Measurements from ENCODE around the gene CEP112. TPM values are rescaled to one million over a fixed set of nuclear protein-coding genes. Genes with fewer than 3 reads are reported as not detected.

Gene CEP112
- total and polyA plus RNA-seq, 8 donors = 8.4 to 11.4 (median 9.8) TPM

DNA sequence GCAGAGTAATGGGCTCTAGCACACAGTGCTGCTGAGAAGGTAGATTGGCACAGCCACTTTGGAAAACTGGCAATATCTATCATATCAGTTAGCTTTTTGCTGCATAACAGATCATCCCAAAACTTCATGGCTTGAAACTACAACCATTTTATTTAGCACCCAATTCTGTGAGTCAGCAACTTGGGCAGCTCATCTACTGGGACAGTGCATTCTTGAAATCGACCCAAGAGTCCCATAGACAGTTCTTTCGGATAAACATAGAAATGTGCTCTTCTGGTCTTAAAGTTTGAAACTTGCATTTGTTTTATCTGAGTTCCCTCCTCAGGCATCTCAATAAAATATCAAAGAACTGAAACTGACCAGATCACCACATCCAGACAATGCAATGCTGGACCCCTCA is 76.7 kb downstream of the CEP112 start:
- intact Hi-C loops (cut with DNase I) = no loop called here
- H3K27me3 ChIP-seq = no peaks in the 10 kb centered on the region
- no peaks in the 10 kb centered on the region for H3K4me1 ChIP-seq
- no peak overlapping the region for H3K27ac ChIP-seq
- FAIRE-seq = no peak
- no peak for ATAC-seq
- TF ChIP-seq, protein P1, sequence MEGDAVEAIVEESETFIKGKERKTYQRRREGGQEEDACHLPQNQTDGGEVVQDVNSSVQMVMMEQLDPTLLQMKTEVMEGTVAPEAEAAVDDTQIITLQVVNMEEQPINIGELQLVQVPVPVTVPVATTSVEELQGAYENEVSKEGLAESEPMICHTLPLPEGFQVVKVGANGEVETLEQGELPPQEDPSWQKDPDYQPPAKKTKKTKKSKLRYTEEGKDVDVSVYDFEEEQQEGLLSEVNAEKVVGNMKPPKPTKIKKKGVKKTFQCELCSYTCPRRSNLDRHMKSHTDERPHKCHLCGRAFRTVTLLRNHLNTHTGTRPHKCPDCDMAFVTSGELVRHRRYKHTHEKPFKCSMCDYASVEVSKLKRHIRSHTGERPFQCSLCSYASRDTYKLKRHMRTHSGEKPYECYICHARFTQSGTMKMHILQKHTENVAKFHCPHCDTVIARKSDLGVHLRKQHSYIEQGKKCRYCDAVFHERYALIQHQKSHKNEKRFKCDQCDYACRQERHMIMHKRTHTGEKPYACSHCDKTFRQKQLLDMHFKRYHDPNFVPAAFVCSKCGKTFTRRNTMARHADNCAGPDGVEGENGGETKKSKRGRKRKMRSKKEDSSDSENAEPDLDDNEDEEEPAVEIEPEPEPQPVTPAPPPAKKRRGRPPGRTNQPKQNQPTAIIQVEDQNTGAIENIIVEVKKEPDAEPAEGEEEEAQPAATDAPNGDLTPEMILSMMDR (IDR thresholded peaks at IDR 0.05) = no peak
- no peaks in the 10 kb centered on the region for H3K36me3 ChIP-seq
- 89 to 92% methylated on average over 2 of the region's 2 CpGs for WGBS, 2 donors
- H3K4me3 ChIP-seq = no peak overlapping the region
- no peak for DNase-seq
- H3K9me3 ChIP-seq = no peaks in the 10 kb centered on the region

DNA sequence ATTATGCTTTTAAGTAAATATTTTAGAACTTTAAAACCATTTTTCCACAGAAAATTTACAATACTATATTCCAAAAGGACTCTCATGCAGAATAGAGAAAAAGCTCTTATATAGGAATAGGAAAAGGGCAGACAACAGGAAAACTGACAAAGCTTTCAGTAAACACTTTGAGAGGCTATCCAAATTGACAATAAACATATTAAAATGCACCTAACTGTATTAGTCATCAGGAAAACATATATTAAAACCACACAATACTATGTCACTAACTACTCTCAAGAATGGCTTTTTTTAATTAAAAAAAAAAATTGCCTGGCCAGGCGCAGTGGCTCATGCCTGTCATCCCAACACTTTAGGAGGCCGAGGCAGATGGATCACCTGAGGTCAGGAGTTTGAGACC is 77.3 kb downstream of the CEP112 start:
- WGBS, 2 donors = 98 to 99% methylated on average over 2 of the region's 2 CpGs
- ATAC-seq = no peak
- H3K36me3 ChIP-seq = no peaks in the 10 kb centered on the region
- FAIRE-seq = no peak
- DNase-seq = no peak
- intact Hi-C loops (cut with DNase I) = no loop called here
- TF ChIP-seq, protein P1 (IDR thresholded peaks at IDR 0.05) = no peak
- no peak overlapping the region for H3K27ac ChIP-seq
- H3K4me1 ChIP-seq = no peaks in the 10 kb centered on the region
- H3K9me3 ChIP-seq = no peaks in the 10 kb centered on the region
- H3K27me3 ChIP-seq = no peaks in the 10 kb centered on the region
- no peak overlapping the region for H3K4me3 ChIP-seq

DNA sequence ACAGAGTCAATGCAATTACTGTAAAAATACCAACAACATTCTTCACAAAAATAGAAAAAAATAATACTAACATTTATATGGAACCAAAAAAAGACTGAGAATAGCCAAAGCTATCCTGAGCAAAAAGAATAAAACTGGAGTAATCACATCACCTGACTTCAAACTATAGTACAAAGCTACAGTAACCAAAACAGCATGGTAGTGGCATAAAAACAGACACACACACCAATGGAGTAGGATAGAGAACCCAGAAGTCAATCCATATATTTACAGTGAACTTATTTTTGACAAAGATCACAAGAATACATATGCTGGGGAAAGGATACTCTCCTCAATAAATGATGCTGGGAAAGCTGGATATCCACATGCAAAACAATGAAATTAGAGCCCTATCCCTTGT is 84.2 kb downstream of the CEP112 start:
- H3K4me1 ChIP-seq = no peaks in the 10 kb centered on the region
- intact Hi-C loops (cut with DNase I) = no loop called here
- H3K27me3 ChIP-seq = no peaks in the 10 kb centered on the region
- no peak overlapping the region for H3K4me3 ChIP-seq
- FAIRE-seq (no peak), DNase-seq (no peak), ATAC-seq (no peak)
- TF ChIP-seq, protein P1 (IDR thresholded peaks at IDR 0.05) = no peak
- no peak overlapping the region for H3K27ac ChIP-seq
- no peaks in the 10 kb centered on the region for H3K36me3 ChIP-seq
- H3K9me3 ChIP-seq = no peaks in the 10 kb centered on the region

DNA sequence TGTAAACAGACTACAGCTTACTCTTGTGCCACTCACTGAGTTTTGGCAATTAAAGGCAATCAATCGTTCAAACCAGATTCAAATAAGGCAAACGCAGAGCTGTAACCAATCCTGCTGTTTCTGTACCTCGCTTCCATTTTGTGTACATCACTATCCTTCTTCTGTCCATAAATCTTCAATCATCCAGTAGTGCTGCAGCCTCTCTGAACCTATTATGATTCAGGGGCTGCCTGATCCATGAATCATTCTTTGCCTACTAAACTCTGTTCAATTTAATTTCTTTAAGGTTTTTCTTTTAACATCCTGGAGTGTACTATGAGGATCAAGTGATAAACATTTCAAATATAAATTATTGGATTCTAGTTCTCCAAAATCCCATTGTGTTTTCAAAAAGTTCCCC is 93.9 kb downstream of the CEP112 start:
- ATAC-seq = no peak
- intact Hi-C loops (cut with DNase I) = no loop called here
- no peak overlapping the region for H3K27ac ChIP-seq
- TF ChIP-seq, protein P1 (IDR thresholded peaks at IDR 0.05) = no peak
- H3K36me3 ChIP-seq = no peaks in the 10 kb centered on the region
- H3K4me1 ChIP-seq = peaks cover 0 to 4% (median 0%) of the 10 kb centered on the region in 3 donors
- no peak for DNase-seq
- no peaks in the 10 kb centered on the region for H3K9me3 ChIP-seq
- no peaks in the 10 kb centered on the region for H3K27me3 ChIP-seq
- no peak overlapping the region for H3K4me3 ChIP-seq
- 74 to 78% methylated on average over 3 of the region's 3 CpGs for WGBS, 2 donors
- FAIRE-seq = no peak

DNA sequence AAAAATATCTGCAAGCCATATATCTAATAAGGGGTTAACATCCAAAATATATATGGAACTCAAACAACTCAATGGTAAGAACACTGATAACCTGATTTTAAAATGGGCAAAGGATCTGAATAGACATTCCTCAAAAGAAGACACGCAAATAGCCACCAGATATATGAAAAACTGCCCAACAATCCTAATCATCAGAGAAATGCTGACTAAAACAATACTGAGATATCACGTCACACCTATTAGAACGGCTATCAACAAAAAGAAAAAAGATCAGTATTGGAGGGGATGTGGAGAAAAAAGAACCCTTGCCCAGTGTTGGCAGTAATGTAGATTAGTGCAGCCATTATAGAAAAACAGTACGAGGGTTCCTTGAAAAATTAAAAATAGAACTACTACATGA is 97.2 kb downstream of the CEP112 start:
- Histone ChIP-seq H3K36me3 (no peaks in the 10 kb centered on the region), H3K27me3 (no peaks in the 10 kb centered on the region), H3K4me3 (no peak overlapping the region), H3K9me3 (no peaks in the 10 kb centered on the region), H3K4me1 (no peaks in the 10 kb centered on the region), H3K27ac (no peak overlapping the region)
- WGBS, 2 donors = 93 to 94% methylated on average over 4 of the region's 4 CpGs
- DNase-seq = no peak
- TF ChIP-seq, protein P1 (IDR thresholded peaks at IDR 0.05) = no peak
- no peak for ATAC-seq
- FAIRE-seq = no peak
- intact Hi-C loops (cut with DNase I) = no loop called here
